HepG2 (cell line): ENCODE results near the gene SRBD1. TPM values are rescaled to one million over a fixed set of nuclear protein-coding genes. Genes with fewer than 3 reads are reported as not detected.
"Not testable (repeated sequence)": the region's sequence is repeated elsewhere in the genome, so short reads cannot be mapped to it uniquely, and the experiment has no call there.

Source experiments
- ATAC-seq: fragments of 200-7000 bp; cut with Tn5 transposase; 3 replicates; pipeline ENCODE4 v1.9.1; 2020; ENCODE audit warnings: mild to moderate bottlenecking, moderate library complexity
- BruUV-seq: library from RNA; stranded (reverse); fragments of 400-500 nt; replicated peaks from 2 replicates; lab custom pipeline; 2021; lab: Mats Ljungman, UMichigan
- CTCF ChIA-PET: fragments of 300-600 bp; formaldehyde crosslinking; extraction: SDS; loops from one replicate; lab custom pipeline; 2021; ENCODE audit warnings: low total read pairs, inconsistent platforms, low intra/inter-chr PET ratio; lab: Yijun Ruan, JAX
- POLR2A ChIA-PET: fragments of 350-600 bp; sonication (Branson Sonifier 250); formaldehyde crosslinking; loops from one replicate; lab custom pipeline; 2020; ENCODE audit warnings: antibody characterized with exemption, inconsistent platforms; lab: Yijun Ruan, JAX
- DNase-seq: peaks from one replicate; pipeline ENCODE4 v3.0.0-alpha.2; 2015; ENCODE audit warnings: low spot score
- FAIRE-seq: peaks from 3 replicates; lab custom pipeline; 2011; peaks lifted over from hg19 to GRCh38; lab: Jason Lieb, UNC
- H2AFZ ChIP-seq: one replicate; pipeline ENCODE4 v1.6.1; 2011; ENCODE audit warnings: low read length, inconsistent platforms
- H3K27ac ChIP-seq: fragments of 300-600 bp; 3 replicates; pipeline ENCODE4 v1.8.0; 2011; ENCODE audit warnings: mixed run types, mild to moderate bottlenecking, mixed read lengths, low read length, inconsistent platforms; ENCODE audit not compliant: insufficient read depth; ENCODE audit errors: extremely low read length
- H3K27me3 ChIP-seq, 2 experiments: fragments of 200-600 bp in 1 of 2; 2 replicates in 1 of 2; 3 replicates in 1 of 2; pipeline versions ENCODE4 v1.6.0 to v1.8.0; 2011; ENCODE audit warnings: low read length in 2 of 2, mild to moderate bottlenecking in 2 of 2, moderate library complexity in 2 of 2, inconsistent platforms in 1 of 2; ENCODE audit not compliant: insufficient read depth in 2 of 2, control insufficient read depth in 1 of 2
- H3K36me3 ChIP-seq, 2 experiments: fragments of 200-600 bp in 1 of 2; replicated peaks in 1 of 2; 2 replicates in 1 of 2; 3 replicates in 1 of 2; pipeline versions ENCODE4 v1.5.1 to v1.8.0; 2011; ENCODE audit warnings: low read length in 2 of 2, inconsistent platforms in 1 of 2; ENCODE audit not compliant: insufficient read depth in 2 of 2, control insufficient read depth in 1 of 2
- H3K4me1 ChIP-seq: 2 replicates; pipeline ENCODE4 v1.5.1; 2012; ENCODE audit warnings: low read length, inconsistent platforms; ENCODE audit not compliant: insufficient read depth
- H3K4me2 ChIP-seq: 2 replicates; pipeline ENCODE4 v1.6.0; 2011; ENCODE audit warnings: low read depth, low read length, inconsistent platforms
- H3K4me3 ChIP-seq, 3 experiments: fragments of 200-600 bp in 1 of 3; sonication (generic), shearing (Covaris generic) in 1 of 3; replicated peaks in 1 of 3; 2 replicates each; pipeline ENCODE4 v1.5.1; 2011 to 2016; ENCODE audit warnings: low read length in 3 of 3, inconsistent platforms in 2 of 3, low read depth in 2 of 3, mild to moderate bottlenecking in 2 of 3, control low read depth in 1 of 3, mixed read lengths in 1 of 3; ENCODE audit not compliant: insufficient read depth in 1 of 3
- H3K79me2 ChIP-seq: one replicate; pipeline ENCODE4 v1.6.1; 2011; ENCODE audit warnings: low read length, inconsistent platforms; ENCODE audit not compliant: insufficient read depth
- H3K9ac ChIP-seq: 2 replicates; pipeline ENCODE4 v1.6.0; 2011; ENCODE audit warnings: mild to moderate bottlenecking, low read depth, low read length, inconsistent platforms; ENCODE audit not compliant: insufficient read depth
- H3K9me3 ChIP-seq: 2 replicates; pipeline ENCODE4 v1.5.1; 2012; ENCODE audit warnings: mild to moderate bottlenecking, low read length
- H4K20me1 ChIP-seq: 2 replicates; pipeline ENCODE4 v1.6.0; 2011; ENCODE audit warnings: inconsistent platforms, mild to moderate bottlenecking, low read length, moderate library complexity; ENCODE audit not compliant: insufficient read depth
- FOXA1 ChIP-seq, 2 experiments: fragments of 450-650 bp in 1 of 2; sonication (generic) in 1 of 2; formaldehyde crosslinking in 1 of 2; IDR thresholded peaks; 2 replicates each; pipeline versions ENCODE4 v1.4.0 to v1.6.1; 2016 to 2020; ENCODE audit warnings: missing genetic modification reagents in 1 of 2
- HIVEP1 ChIP-seq: sonication (generic); formaldehyde crosslinking; IDR thresholded peaks from 2 replicates; pipeline ENCODE4 v1.4.0; 2020; ENCODE audit warnings: mild to moderate bottlenecking, missing genetic modification reagents
- HMG20A ChIP-seq: IDR thresholded peaks from 2 replicates; pipeline ENCODE4 v1.6.1; 2016; ENCODE audit warnings: borderline replicate concordance
- HNRNPUL1 ChIP-seq: fragments of 200-400 bp; formaldehyde crosslinking; IDR thresholded peaks from 2 replicates; pipeline ENCODE4 v1.6.1; 2017; ENCODE audit warnings: low read depth, mild to moderate bottlenecking, low read length, moderate library complexity
- ZNF331 ChIP-seq: sonication (generic); formaldehyde crosslinking; IDR thresholded peaks from 2 replicates; pipeline ENCODE4 v1.4.0; 2020; ENCODE audit warnings: missing genetic modification reagents
- ZNF33B ChIP-seq: sonication (generic); formaldehyde crosslinking; IDR thresholded peaks from 2 replicates; pipeline ENCODE4 v1.5.1; 2020; ENCODE audit warnings: mild to moderate bottlenecking, missing genetic modification reagents
- WGBS: methylation state at CpG from one replicate; pipeline ENCODE4 v1.1.6; 2017; ENCODE audit warnings: low lambda C conversion rate; 5-methylcytosine and 5-hydroxymethylcytosine counted together
- in situ Hi-C: cut with HindIII; loops from 2 replicates; pipeline ENCODE4 v1.10.0; 2017; ENCODE audit warnings: low pct_unique_long_range_greater_than_20kb; ENCODE audit not compliant: extremely low pct_ligation_motif_present
- intact Hi-C: fragments of 100-400 bp; cut with micrococcal nuclease; formaldehyde crosslinking; loops from one replicate; pipeline ENCODE4 v1.10.0; 2022; ENCODE audit not compliant: unreplicated experiment
- polyA plus RNA-seq, 8 experiments: library from polyadenylated mRNA; depleted of rRNA in 3 of 8; stranded (reverse) in 7 of 8; unstranded in 1 of 8; fragments of >200 nt; fragmentation: Illumina TruSeq in 4 of 8; extraction: Trizol in 4 of 8; gene quantifications; 2 replicates each; pipeline versions ENCODE4 v1.2.1 to v1.2.3, GENCODE V29; 2011 to 2016; ENCODE audit warnings: low read depth in 4 of 8, missing spikeins in 1 of 8, mixed read lengths in 1 of 8; ENCODE audit not compliant: insufficient read depth in 1 of 8
- total RNA-seq, 5 experiments: library from RNA; depleted of rRNA; stranded (reverse); fragments of >200 nt; fragmentation: Illumina TruSeq; extraction: Trizol; gene quantifications; 2 replicates each; pipeline ENCODE4 v1.2.3, GENCODE V29; 2016; ENCODE audit warnings: low read depth in 1 of 5
- TF ChIP-seq, protein P1 (sequence below): fragments of 450-650 bp; IDR thresholded peaks from 2 replicates; pipeline ENCODE4 v1.6.1; 2017; ENCODE audit warnings: mild to moderate bottlenecking
- TF ChIP-seq, protein P2 (sequence below): sonication (generic); formaldehyde crosslinking; IDR thresholded peaks from 2 replicates; pipeline ENCODE4 v1.4.0; 2020; ENCODE audit warnings: missing genetic modification reagents

Gene SRBD1
- total and polyA plus RNA-seq, 2 of the 13 experiments (the other 11 are each of a cell fraction or from before 2014, with no cell fraction given) = 3.2 to 23.9 TPM

DNA sequence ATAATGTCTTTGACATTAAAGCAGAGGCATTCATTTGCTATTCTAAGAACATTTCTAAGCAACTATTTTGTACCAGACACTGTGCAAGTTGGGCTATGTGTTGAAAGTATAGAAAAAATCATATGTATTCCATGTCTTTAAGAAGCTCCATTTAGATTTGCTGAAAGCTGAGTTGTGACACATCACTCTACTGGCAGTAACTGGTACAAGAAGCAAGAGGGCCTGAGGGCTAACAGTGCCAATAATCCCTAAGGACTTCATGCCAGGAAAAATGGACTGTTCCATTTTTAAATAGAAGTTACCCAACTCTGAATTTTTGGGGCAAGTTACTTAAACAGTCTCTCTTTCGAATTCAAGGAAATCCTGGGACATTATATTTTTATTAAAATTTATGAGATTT, 178.7 kb downstream of the SRBD1 start:
- no peak overlapping the region for H3K27ac ChIP-seq
- H3K9me3 ChIP-seq = no peaks in the 10 kb centered on the region
- H3K4me3 ChIP-seq = no peak overlapping the region
- BruUV-seq = no TSS peak
- ChIA-PET CTCF (no interaction called here), POLR2A (no interaction called here)
- H3K4me1 ChIP-seq = no peaks in the 10 kb centered on the region
- no peak for ATAC-seq
- H4K20me1 ChIP-seq = no peaks in the 10 kb centered on the region
- no peak overlapping the region for H3K4me2 ChIP-seq
- 92% methylated on average over 1 of the region's 1 CpG for WGBS
- no peak for FAIRE-seq
- H3K27me3 ChIP-seq = no peaks in the 10 kb centered on the region
- H2AFZ ChIP-seq = no peak overlapping the region
- no peaks in the 10 kb centered on the region for H3K36me3 ChIP-seq
- no peak overlapping the region for H3K9ac ChIP-seq
- intact Hi-C loops = no loop called here
- no peaks in the 10 kb centered on the region for H3K79me2 ChIP-seq
- in situ Hi-C loops = no loop called here
- no peak for TF ChIP-seq HMG20A (CRISPR knock-in tag)
- no peak for TF ChIP-seq HNRNPUL1
- TF ChIP-seq, protein P1, sequence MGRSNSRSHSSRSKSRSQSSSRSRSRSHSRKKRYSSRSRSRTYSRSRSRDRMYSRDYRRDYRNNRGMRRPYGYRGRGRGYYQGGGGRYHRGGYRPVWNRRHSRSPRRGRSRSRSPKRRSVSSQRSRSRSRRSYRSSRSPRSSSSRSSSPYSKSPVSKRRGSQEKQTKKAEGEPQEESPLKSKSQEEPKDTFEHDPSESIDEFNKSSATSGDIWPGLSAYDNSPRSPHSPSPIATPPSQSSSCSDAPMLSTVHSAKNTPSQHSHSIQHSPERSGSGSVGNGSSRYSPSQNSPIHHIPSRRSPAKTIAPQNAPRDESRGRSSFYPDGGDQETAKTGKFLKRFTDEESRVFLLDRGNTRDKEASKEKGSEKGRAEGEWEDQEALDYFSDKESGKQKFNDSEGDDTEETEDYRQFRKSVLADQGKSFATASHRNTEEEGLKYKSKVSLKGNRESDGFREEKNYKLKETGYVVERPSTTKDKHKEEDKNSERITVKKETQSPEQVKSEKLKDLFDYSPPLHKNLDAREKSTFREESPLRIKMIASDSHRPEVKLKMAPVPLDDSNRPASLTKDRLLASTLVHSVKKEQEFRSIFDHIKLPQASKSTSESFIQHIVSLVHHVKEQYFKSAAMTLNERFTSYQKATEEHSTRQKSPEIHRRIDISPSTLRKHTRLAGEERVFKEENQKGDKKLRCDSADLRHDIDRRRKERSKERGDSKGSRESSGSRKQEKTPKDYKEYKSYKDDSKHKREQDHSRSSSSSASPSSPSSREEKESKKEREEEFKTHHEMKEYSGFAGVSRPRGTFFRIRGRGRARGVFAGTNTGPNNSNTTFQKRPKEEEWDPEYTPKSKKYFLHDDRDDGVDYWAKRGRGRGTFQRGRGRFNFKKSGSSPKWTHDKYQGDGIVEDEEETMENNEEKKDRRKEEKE = no peak
- no peak for TF ChIP-seq ZNF33B (CRISPR knock-in tag)
- no peak for DNase-seq

DNA sequence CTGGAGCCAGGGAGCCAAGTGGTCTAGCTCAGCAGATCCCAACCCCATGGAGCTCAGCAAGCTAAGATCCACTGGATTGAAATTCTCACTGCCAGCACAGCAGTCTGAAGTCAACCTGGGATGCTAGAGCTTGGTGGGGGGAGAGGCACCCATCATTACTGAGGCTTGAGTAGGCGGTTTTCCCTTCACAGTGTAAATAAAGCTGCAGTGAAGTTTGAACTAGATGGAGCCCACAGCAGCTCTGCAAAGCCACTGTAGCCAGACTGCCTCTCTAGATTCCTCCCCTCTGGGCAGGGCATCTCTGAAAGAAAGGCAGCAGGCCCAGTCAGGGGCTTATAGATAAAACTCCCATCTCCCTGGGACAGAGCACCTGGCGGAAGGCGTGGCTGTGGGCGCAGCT, 185.0 kb downstream of the SRBD1 start:
- intact Hi-C loops, BruUV-seq: not testable (repeated sequence)

More for the DNA sequence above, 185.0 kb downstream of the SRBD1 start:
- H3K4me3 ChIP-seq; H3K36me3 ChIP-seq; H3K79me2 ChIP-seq; CTCF ChIA-PET; in situ Hi-C loops; POLR2A ChIA-PET; H3K9ac ChIP-seq; FAIRE-seq; H3K27me3 ChIP-seq; TF ChIP-seq FOXA1 (IDR thresholded peaks at IDR 0.05): not testable (repeated sequence)
- H3K4me1 ChIP-seq = peaks cover 12% of the 10 kb centered on the region; the same call in 1 of the 2 replicates
- WGBS = 81% methylated on average over 4 of the region's 4 CpGs
- DNase-seq (peak; percentile 40), ATAC-seq (peak; percentile 86)
- TF ChIP-seq HIVEP1 (CRISPR knock-in tag) (0 out of 2 replicates have a peak, but pooled peaks have one; percentile 36), ZNF331 (0 out of 2 replicates have a peak, but pooled peaks have one; percentile 16), FOXA1 (CRISPR knock-in tag; IDR thresholded peaks at IDR 0.05) (peak; percentile 58)
- TF ChIP-seq, protein P2, sequence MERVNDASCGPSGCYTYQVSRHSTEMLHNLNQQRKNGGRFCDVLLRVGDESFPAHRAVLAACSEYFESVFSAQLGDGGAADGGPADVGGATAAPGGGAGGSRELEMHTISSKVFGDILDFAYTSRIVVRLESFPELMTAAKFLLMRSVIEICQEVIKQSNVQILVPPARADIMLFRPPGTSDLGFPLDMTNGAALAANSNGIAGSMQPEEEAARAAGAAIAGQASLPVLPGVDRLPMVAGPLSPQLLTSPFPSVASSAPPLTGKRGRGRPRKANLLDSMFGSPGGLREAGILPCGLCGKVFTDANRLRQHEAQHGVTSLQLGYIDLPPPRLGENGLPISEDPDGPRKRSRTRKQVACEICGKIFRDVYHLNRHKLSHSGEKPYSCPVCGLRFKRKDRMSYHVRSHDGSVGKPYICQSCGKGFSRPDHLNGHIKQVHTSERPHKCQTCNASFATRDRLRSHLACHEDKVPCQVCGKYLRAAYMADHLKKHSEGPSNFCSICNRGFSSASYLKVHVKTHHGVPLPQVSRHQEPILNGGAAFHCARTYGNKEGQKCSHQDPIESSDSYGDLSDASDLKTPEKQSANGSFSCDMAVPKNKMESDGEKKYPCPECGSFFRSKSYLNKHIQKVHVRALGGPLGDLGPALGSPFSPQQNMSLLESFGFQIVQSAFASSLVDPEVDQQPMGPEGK (CRISPR knock-in tag) = peak; percentile 46; the same call in 1 of the 2 replicates
- TF ChIP-seq, all 625 proteins: peak for 4; not testable (repeated sequence) for 621
- H2AFZ ChIP-seq, H3K27ac ChIP-seq, H4K20me1 ChIP-seq, H3K4me2 ChIP-seq, H3K9me3 ChIP-seq: not testable (repeated sequence)
